Ovary (tissue), 9 donors: ENCODE data around the gene PLCB1. TPM values are rescaled to one million over a fixed set of nuclear protein-coding genes. Genes with fewer than 3 reads are reported as not detected.

Source experiments
- DNase-seq, 5 donors: peaks; one replicate each; pipeline ENCODE4 v3.0.0-alpha.2; 2019 to 2020
- H3K27ac ChIP-seq, 2 donors: fragments of 200-600 bp; one replicate each; pipeline versions ENCODE4 v1.5.1 to v1.8.0; 2019 to 2022
- H3K27me3 ChIP-seq: fragments of 200-600 bp; one replicate; pipeline ENCODE4 v1.8.0; 2022
- H3K36me3 ChIP-seq: fragments of 200-600 bp; sonication (generic); one replicate; pipeline ENCODE4 v1.5.1; 2019
- H3K4me1 ChIP-seq: one replicate; pipeline ENCODE4 v1.8.1; 2013; ENCODE audit warnings: mild to moderate bottlenecking, moderate library complexity; ENCODE audit not compliant: insufficient read depth
- H3K4me3 ChIP-seq: fragments of 200-600 bp; sonication (generic); one replicate; pipeline ENCODE4 v1.5.1; 2017
- H3K9me3 ChIP-seq, 2 donors: fragments of 200-600 bp in 1 of 2; sonication (generic) in 1 of 2; one replicate each; pipeline versions ENCODE4 v1.5.1 to v1.8.1; 2013 to 2019; ENCODE audit warnings: mild to moderate bottlenecking in 1 of 2, moderate library complexity in 1 of 2
- EP300 ChIP-seq: sonication (generic); formaldehyde crosslinking; IDR thresholded peaks from one replicate; pipeline ENCODE4 v1.6.1; 2017; ENCODE audit warnings: antibody characterized with exemption
- POLR2A ChIP-seq: fragments of 450-650 bp; IDR thresholded peaks from one replicate; pipeline ENCODE4 v1.6.1; 2017; ENCODE audit warnings: antibody characterized with exemption, mild to moderate bottlenecking, moderate library complexity
- WGBS, 3 donors: extraction: QIAGEN DNeasy Blood & Tissue Kit in 1 of 3; methylation state at CpG; one replicate each; pipeline versions ENCODE4 v1.1.5 to v1.1.7; 2013 to 2017; 5-methylcytosine and 5-hydroxymethylcytosine counted together
- intact Hi-C, 4 donors: fragments of 100-400 bp; cut with DNase I; formaldehyde crosslinking; loops; one replicate each; pipeline versions ENCODE4 v1.11.0 to v1.15.1; 2022 to 2023
- polyA plus RNA-seq, 2 donors: library from polyadenylated mRNA; stranded (reverse); fragments of 200-250 nt in 1 of 2; fragments of 350-450 nt in 1 of 2; fragmentation: Illumina TruSeq in 1 of 2; extraction: RNeasy Lipid Tissue Mini Kit (QIAGEN cat#74804) in 1 of 2; gene quantifications; one replicate each; pipeline ENCODE4 v1.2.3, GENCODE V29; 2013 to 2014
- total RNA-seq, 7 donors: library from RNA; depleted of rRNA in 2 of 7; stranded (reverse); fragments of >200 nt in 2 of 7; fragmentation: NEBNext Ultra II Directional in 3 of 7; extraction: Animal tissue kit (Norgen Biotek cat#: 25700) in 3 of 7; gene quantifications; one replicate each; pipeline versions ENCODE4 v1.1.0 to v1.2.4, GENCODE V29; 2016 to 2023
- TF ChIP-seq, protein P1 (sequence below), 3 donors: fragments of 450-650 bp in 2 of 3; fragments of 200-600 bp in 1 of 3; IDR thresholded peaks; one replicate each; pipeline versions ENCODE4 v1.5.1 to v1.8.0; 2016 to 2022; ENCODE audit warnings: antibody characterized with exemption in 3 of 3, mild to moderate bottlenecking in 1 of 3
- donor health status: DM: no; HTN: no; CAD: no; lungs with moderate emphysema.
- donor health status: DM: no; HTN: no; CAD: no.
- donor health status: Bipolar disorder and iron deficiency.
- donor health status: DM: yes; HTN: yes; CAD: no.
- donor health status: DM: no; HTN: no; CAD: no.
- donor health status: DM: yes; HTN: yes; CAD: no.

Gene PLCB1
- total and polyA plus RNA-seq, 9 donors: 2.9 to 29.5 (median 9.0) TPM

DNA sequence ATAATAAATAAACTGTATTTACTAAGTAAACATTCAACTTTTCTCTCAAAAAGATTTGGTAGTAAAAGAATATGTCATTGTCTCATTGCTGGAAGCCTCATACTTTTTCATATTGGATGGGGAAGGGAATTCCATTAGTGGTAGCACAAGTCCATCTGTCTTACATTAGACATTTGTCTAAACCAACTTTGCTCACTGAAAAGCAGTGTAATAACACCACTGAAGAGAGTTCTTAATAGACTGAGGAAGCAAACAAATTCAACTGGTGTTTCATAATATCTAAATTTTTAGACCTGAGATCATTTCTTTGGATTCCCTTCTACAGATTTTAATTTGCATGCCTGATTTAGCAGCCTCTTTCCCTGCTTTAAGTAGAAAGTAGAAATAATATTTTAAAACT is 62.7 kb downstream of the PLCB1 start:
- no peak for DNase-seq
- intact Hi-C loops: no loop called here
- no peak overlapping the region for H3K27ac ChIP-seq
- H3K36me3 ChIP-seq: no peaks in the 10 kb centered on the region
- no peak overlapping the region for H3K4me3 ChIP-seq
- H3K4me1 ChIP-seq: no peaks in the 10 kb centered on the region
- TF ChIP-seq POLR2A: no peak
- no peak for TF ChIP-seq EP300
- TF ChIP-seq, protein P1, sequence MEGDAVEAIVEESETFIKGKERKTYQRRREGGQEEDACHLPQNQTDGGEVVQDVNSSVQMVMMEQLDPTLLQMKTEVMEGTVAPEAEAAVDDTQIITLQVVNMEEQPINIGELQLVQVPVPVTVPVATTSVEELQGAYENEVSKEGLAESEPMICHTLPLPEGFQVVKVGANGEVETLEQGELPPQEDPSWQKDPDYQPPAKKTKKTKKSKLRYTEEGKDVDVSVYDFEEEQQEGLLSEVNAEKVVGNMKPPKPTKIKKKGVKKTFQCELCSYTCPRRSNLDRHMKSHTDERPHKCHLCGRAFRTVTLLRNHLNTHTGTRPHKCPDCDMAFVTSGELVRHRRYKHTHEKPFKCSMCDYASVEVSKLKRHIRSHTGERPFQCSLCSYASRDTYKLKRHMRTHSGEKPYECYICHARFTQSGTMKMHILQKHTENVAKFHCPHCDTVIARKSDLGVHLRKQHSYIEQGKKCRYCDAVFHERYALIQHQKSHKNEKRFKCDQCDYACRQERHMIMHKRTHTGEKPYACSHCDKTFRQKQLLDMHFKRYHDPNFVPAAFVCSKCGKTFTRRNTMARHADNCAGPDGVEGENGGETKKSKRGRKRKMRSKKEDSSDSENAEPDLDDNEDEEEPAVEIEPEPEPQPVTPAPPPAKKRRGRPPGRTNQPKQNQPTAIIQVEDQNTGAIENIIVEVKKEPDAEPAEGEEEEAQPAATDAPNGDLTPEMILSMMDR (IDR thresholded peaks at IDR 0.05): no peak
- H3K9me3 ChIP-seq: no peaks in the 10 kb centered on the region
- no peaks in the 10 kb centered on the region for H3K27me3 ChIP-seq

DNA sequence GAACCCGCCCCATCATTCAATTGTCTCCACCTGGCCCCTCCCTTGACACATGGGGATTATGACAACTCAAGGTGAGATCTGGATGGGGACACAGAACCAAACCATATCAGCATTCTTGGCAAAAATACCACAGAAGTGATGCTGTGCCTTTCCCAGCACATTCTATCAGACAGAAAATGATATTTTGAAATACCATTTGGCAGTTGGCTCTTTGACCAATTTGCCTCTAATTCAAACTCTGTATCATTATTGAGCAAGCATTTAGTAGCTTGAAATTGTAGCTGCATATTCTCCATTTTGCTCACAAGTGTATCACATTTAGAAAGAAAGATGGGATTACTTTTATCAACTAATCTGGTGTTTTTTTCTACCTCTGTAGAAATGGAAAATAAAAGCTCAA is 64.0 kb downstream of the PLCB1 start:
- TF ChIP-seq, protein P1 (IDR thresholded peaks at IDR 0.05): no peak
- Histone ChIP-seq H3K36me3 (no peaks in the 10 kb centered on the region), H3K27ac (no peak overlapping the region), H3K4me1 (no peaks in the 10 kb centered on the region), H3K9me3 (no peaks in the 10 kb centered on the region), H3K27me3 (no peaks in the 10 kb centered on the region), H3K4me3 (no peak overlapping the region)
- no peak for DNase-seq
- WGBS, 3 donors: 88 to 93% (median 88%) methylated on average over 1 of the region's 1 CpG
- intact Hi-C loops: no loop called here

DNA sequence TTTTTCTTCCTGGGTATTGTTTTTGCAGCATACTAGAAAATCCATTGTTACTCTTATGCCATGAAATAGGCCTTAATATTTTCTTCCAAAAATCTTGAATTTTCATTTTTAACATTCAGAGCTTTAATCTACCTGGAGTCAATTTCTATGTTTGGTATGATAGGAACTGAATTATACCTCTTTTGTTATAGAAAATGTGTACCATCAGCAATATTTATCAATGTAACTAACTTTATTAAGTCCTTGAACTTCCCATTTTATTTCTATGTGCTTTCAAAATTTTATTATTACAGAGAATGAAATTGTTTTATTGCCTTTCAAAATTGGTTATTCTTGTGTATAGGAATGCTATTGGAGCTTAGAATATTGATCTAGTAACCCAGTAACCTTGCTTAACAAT is 68.2 kb downstream of the PLCB1 start:
- Histone ChIP-seq H3K27me3 (no peaks in the 10 kb centered on the region), H3K4me3 (no peak overlapping the region), H3K27ac (no peak overlapping the region), H3K9me3 (no peaks in the 10 kb centered on the region), H3K4me1 (no peaks in the 10 kb centered on the region), H3K36me3 (no peaks in the 10 kb centered on the region)
- intact Hi-C loops: no loop called here
- DNase-seq: no peak
- TF ChIP-seq, protein P1 (IDR thresholded peaks at IDR 0.05): no peak
- no peak for TF ChIP-seq EP300
- no peak for TF ChIP-seq POLR2A

DNA sequence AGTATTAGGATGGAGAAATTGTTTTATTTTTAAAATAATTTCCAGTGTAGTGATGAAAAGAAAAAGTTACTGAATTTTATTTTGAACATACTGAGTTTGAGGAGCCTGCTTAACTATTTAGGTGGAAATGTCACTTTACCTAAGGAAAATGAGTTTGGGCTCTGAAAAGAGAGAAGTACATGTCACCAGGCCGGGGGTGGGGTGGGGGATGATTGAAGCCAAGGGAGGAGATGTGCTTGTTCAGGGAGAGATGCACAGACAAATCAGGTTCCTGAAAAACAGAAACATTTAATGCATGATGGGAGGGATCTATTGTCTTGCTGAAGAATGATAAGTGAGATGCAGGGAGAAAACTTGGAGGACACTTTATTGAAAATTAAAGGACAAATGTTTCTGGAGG is 71.3 kb downstream of the PLCB1 start:
- H3K9me3 ChIP-seq: no peaks in the 10 kb centered on the region
- no peaks in the 10 kb centered on the region for H3K36me3 ChIP-seq
- no peaks in the 10 kb centered on the region for H3K27me3 ChIP-seq
- WGBS, 3 donors: 95 to 100% (median 95%) methylated on average over 1 of the region's 1 CpG
- no peak overlapping the region for H3K4me3 ChIP-seq
- H3K27ac ChIP-seq: no peak overlapping the region
- intact Hi-C loops: no loop called here
- no peak for DNase-seq
- H3K4me1 ChIP-seq: no peaks in the 10 kb centered on the region
- TF ChIP-seq EP300 (no peak), POLR2A (no peak)
- TF ChIP-seq, protein P1 (IDR thresholded peaks at IDR 0.05): no peak

DNA sequence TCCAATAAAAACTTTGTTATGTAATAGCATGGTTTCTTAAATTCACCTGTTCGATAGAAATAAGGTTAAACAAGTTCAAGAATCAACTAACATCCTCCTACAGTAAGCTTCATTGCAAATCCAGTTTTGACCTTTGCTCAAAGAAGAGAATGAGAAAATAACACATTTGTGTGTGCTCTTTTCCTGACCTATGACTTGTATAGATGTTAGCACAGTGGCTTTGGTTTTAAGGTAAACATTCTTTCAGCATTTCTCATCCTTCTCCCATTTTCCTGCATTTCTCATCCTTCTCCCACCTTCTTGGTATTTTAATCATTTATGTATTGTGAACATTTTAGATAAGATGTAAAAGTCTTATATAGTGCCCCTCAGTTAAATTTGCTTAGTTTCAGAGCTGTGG is 73.9 kb downstream of the PLCB1 start:
- H3K9me3 ChIP-seq: no peaks in the 10 kb centered on the region
- H3K4me3 ChIP-seq: no peak overlapping the region
- peaks cover 1% of the 10 kb centered on the region for H3K4me1 ChIP-seq
- no peak for DNase-seq
- H3K27me3 ChIP-seq: no peaks in the 10 kb centered on the region
- intact Hi-C loops: no loop called here
- 90 to 95% (median 94%) methylated on average over 1 of the region's 1 CpG for WGBS, 3 donors
- H3K36me3 ChIP-seq: no peaks in the 10 kb centered on the region
- TF ChIP-seq EP300 (no peak), POLR2A (no peak)
- TF ChIP-seq, protein P1 (IDR thresholded peaks at IDR 0.05): no peak
- H3K27ac ChIP-seq: no peak overlapping the region
